ENCODE results near the gene UFSP1. TPM values are rescaled to one million over a fixed set of nuclear protein-coding genes. Genes with fewer than 3 reads are reported as not detected.

Gene UFSP1
- total and polyA plus RNA-seq, 2 experiments from 2014 or later: 3.9 to 4.2 TPM

DNA sequence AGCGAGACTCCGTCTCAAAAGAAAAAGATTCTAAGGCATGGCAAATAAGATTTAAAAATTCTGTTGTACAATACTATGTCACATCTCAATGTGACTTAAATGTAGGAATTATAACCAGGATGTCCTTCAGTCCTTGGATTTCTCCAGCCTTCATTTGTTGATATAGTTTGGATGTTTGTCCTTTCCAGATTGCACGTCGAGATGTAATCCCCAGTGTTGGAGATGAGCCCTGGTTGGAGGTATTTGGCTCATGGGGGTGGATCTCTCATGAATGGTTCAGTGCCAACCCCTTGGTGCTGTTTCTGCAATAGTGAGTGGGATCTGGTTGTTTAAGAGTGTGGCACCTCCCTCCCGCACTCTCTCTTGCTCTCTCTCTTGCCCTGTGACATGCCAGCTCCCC, 19.0 kb upstream of the UFSP1 start:
- 98% methylated on average over 5 of the region's 5 CpGs for WGBS (ENCODE audit: low lambda C conversion rate, missing lambda C conversion rate)
- Histone ChIP-seq H3K36me3 (replicated peaks; ENCODE audit: insufficient read depth, low read depth) (no peaks in the 10 kb centered on the region), H3K27me3 (no peaks in the 10 kb centered on the region), H2AFZ (no peak overlapping the region), H3K9me2 (replicated peaks; ENCODE audit: insufficient read depth) (no peaks in the 10 kb centered on the region), H3K79me2 (no peaks in the 10 kb centered on the region), H4K20me1 (ENCODE audit: insufficient read depth, poor library complexity, severe bottlenecking) (no peaks in the 10 kb centered on the region), H3K27ac (no peak overlapping the region), H3K4me3 (no peak overlapping the region), H3K9me3 (ENCODE audit: low read depth) (no peaks in the 10 kb centered on the region), H3K4me1 (ENCODE audit: insufficient read depth) (no peaks in the 10 kb centered on the region), H3K4me2 (no peak overlapping the region)
- TF ChIP-seq, protein P1, sequence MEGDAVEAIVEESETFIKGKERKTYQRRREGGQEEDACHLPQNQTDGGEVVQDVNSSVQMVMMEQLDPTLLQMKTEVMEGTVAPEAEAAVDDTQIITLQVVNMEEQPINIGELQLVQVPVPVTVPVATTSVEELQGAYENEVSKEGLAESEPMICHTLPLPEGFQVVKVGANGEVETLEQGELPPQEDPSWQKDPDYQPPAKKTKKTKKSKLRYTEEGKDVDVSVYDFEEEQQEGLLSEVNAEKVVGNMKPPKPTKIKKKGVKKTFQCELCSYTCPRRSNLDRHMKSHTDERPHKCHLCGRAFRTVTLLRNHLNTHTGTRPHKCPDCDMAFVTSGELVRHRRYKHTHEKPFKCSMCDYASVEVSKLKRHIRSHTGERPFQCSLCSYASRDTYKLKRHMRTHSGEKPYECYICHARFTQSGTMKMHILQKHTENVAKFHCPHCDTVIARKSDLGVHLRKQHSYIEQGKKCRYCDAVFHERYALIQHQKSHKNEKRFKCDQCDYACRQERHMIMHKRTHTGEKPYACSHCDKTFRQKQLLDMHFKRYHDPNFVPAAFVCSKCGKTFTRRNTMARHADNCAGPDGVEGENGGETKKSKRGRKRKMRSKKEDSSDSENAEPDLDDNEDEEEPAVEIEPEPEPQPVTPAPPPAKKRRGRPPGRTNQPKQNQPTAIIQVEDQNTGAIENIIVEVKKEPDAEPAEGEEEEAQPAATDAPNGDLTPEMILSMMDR (IDR thresholded peaks at IDR 0.05; ENCODE audit: poor library complexity): no peak
- TF ChIP-seq EZH2phosphoT487 (IDR thresholded peaks at IDR 0.05; ENCODE audit: low read depth, severe bottlenecking, unreplicated experiment) (no peak), EZH2 (IDR thresholded peaks at IDR 0.05; ENCODE audit: borderline replicate concordance) (no peak)
- DNase-seq (ENCODE audit: low spot score): no peak

DNA sequence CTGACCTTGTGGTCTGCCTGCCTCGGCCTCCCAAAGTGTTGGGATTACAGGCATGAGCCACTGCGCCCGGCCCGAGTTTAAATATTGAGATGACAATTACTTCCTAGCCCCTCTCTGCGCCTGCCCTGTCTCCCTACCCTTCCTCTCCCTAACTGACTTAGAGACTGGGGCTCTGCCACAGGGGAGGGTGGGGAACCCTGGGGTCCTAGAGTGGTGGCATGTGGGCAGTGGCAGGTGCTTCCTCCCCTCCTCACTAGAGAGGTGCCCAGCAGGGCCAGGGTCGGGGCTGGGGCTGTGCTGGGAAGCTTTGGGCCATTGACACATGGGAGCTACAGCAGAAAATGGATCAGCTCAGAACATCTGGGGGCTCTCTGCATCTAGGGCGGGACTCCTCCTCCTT, 13.1 kb upstream of the UFSP1 start:
- Histone ChIP-seq H3K4me2 (no peak overlapping the region), H2AFZ (no peak overlapping the region), H3K27ac (peak overlapping the region; percentile 73), H3K79me2 (no peaks in the 10 kb centered on the region), H3K36me3 (replicated peaks; ENCODE audit: insufficient read depth, low read depth) (no peaks in the 10 kb centered on the region), H3K27me3 (no peaks in the 10 kb centered on the region), H3K4me1 (ENCODE audit: insufficient read depth) (no peaks in the 10 kb centered on the region), H3K9me3 (ENCODE audit: low read depth) (no peaks in the 10 kb centered on the region), H3K4me3 (no peak overlapping the region), H3K9me2 (replicated peaks; ENCODE audit: insufficient read depth) (no peaks in the 10 kb centered on the region), H4K20me1 (ENCODE audit: insufficient read depth, poor library complexity, severe bottlenecking) (no peaks in the 10 kb centered on the region)
- no peak for DNase-seq (ENCODE audit: low spot score)
- WGBS (ENCODE audit: low lambda C conversion rate, missing lambda C conversion rate): 92% methylated on average over 7 of the region's 7 CpGs
- no peak for TF ChIP-seq EZH2 (IDR thresholded peaks at IDR 0.05; ENCODE audit: borderline replicate concordance)
- TF ChIP-seq, protein P1 (IDR thresholded peaks at IDR 0.05; ENCODE audit: poor library complexity): no peak
- TF ChIP-seq EZH2phosphoT487 (IDR thresholded peaks at IDR 0.05; ENCODE audit: low read depth, severe bottlenecking, unreplicated experiment): no peak

DNA sequence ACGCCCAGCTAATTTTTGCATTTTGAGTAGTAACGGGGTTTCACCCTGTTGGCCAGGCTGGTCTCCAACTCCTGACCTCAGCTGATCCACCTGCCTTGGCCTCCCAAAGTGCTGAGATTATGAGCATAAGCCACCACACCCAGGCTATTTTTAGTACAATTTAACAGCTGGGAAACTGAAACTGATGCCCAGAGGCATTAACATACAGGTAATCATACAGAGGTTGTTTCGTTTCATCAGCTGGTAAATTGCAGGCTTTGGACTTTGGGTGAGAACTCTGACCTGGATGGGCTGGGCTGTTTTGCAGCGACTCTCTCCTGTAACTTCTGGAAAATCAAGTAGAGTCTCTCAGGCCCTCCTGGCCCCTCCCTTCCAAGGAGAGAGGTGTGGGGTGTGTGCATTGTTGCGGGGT, 12.4 kb upstream of the UFSP1 start:
- no peak overlapping the region for H3K4me2 ChIP-seq
- no peaks in the 10 kb centered on the region for H3K9me3 ChIP-seq (ENCODE audit: low read depth)
- H3K27me3 ChIP-seq: no peaks in the 10 kb centered on the region
- no peaks in the 10 kb centered on the region for H3K9me2 ChIP-seq (replicated peaks; ENCODE audit: insufficient read depth)
- no peak overlapping the region for H3K4me3 ChIP-seq
- 51% methylated on average over 5 of the region's 5 CpGs for WGBS (ENCODE audit: low lambda C conversion rate, missing lambda C conversion rate)
- H4K20me1 ChIP-seq (ENCODE audit: insufficient read depth, poor library complexity, severe bottlenecking): no peaks in the 10 kb centered on the region
- no peaks in the 10 kb centered on the region for H3K79me2 ChIP-seq
- no peaks in the 10 kb centered on the region for H3K4me1 ChIP-seq (ENCODE audit: insufficient read depth)
- no peak overlapping the region for H2AFZ ChIP-seq
- peak overlapping the region; percentile 74 for H3K27ac ChIP-seq
- DNase-seq (ENCODE audit: low spot score): peak; percentile 70
- H3K36me3 ChIP-seq (replicated peaks; ENCODE audit: insufficient read depth, low read depth): no peaks in the 10 kb centered on the region
- TF ChIP-seq EZH2phosphoT487 (IDR thresholded peaks at IDR 0.05; ENCODE audit: low read depth, severe bottlenecking, unreplicated experiment) (no peak), EZH2 (IDR thresholded peaks at IDR 0.05; ENCODE audit: borderline replicate concordance) (no peak)
- TF ChIP-seq, protein P1 (IDR thresholded peaks at IDR 0.05; ENCODE audit: poor library complexity): no peak

DNA sequence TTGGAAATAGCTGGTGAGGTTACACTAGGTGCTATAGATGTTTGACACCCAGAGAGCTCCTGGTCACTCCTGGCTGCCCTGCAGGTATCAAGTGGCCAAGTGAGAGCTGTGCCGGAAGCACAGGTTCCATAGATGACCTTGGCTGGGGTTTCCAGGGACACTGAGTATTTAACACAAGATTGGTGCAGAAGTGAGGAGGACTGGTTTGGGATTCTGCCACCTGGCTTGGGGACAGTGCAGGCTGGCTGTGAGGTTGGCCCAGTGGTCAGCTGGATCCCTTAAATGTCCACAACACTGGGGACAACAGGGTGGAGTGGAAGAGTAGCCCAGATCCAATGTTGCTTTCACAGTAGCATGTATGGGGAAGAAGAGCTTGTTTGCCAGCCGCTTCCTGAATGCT, 11.5 kb upstream of the UFSP1 start:
- Histone ChIP-seq H3K9me3 (ENCODE audit: low read depth) (no peaks in the 10 kb centered on the region), H3K9me2 (replicated peaks; ENCODE audit: insufficient read depth) (no peaks in the 10 kb centered on the region), H4K20me1 (ENCODE audit: insufficient read depth, poor library complexity, severe bottlenecking) (no peaks in the 10 kb centered on the region), H3K36me3 (replicated peaks; ENCODE audit: insufficient read depth, low read depth) (no peaks in the 10 kb centered on the region), H3K27me3 (peaks cover 7% of the 10 kb centered on the region), H3K27ac (no peak overlapping the region), H3K4me3 (no peak overlapping the region), H3K79me2 (no peaks in the 10 kb centered on the region), H3K4me1 (ENCODE audit: insufficient read depth) (peaks cover 7% of the 10 kb centered on the region), H2AFZ (no peak overlapping the region), H3K4me2 (no peak overlapping the region)
- DNase-seq (ENCODE audit: low spot score): no peak
- 89% methylated on average over 2 of the region's 2 CpGs for WGBS (ENCODE audit: low lambda C conversion rate, missing lambda C conversion rate)
- TF ChIP-seq EZH2 (IDR thresholded peaks at IDR 0.05; ENCODE audit: borderline replicate concordance): no peak
- TF ChIP-seq EZH2phosphoT487 (IDR thresholded peaks at IDR 0.05; ENCODE audit: low read depth, severe bottlenecking, unreplicated experiment): no peak
- TF ChIP-seq, protein P1 (IDR thresholded peaks at IDR 0.05; ENCODE audit: poor library complexity): no peak
